ENCODE data around the gene METTL22. TPM values are rescaled to one million over a fixed set of nuclear protein-coding genes. Genes with fewer than 3 reads are reported as not detected.

The METTL22 gene
- total and polyA plus RNA-seq, 10 of the 15 experiments (the other 5 are each of a cell fraction or from before 2014, with no cell fraction given): 6.4 to 34.7 (median 18.8) TPM

DNA sequence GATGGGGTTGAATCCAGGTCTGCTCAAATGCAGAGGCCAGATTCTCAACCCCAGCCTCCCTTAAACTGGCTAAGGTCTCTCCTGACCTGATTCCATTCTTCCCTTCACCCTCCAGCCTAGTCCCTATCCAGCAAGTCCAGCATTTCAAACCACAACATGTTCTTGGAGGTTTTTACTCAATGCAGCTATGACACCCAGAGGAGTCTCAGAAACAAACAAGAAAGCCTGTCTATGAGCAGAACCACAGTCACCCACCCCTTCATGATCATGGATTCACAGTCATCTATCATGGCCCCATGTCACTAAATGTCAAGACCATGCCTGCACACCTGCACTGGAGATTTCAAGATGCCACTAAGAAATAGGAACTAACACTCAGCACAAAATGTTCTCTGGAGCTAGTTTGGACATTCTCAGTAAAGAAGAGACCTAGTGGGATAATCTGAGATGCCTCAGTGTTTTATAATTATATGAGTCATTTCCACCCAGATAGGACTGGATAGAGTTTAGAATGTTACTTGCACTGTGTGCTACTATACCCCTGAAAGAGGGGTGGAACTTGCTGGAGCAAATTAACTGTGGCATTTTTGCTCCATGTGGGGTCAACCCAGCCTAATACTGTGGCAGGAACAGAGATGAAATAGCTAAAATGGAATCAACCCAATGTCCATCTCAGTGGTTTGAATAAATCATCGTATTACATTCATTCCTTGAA is 9.5 kb upstream of the METTL22 start:
- intact Hi-C loops (cut with micrococcal nuclease; ENCODE audit: unreplicated experiment): no loop called here
- Histone ChIP-seq H3K79me2 (ENCODE audit: control insufficient read depth, insufficient read depth, low read length) (no peaks in the 10 kb centered on the region), H3K4me3 (no peak overlapping the region), H3K27ac (ENCODE audit: control insufficient read depth, insufficient read depth) (no peak overlapping the region), H3K9ac (ENCODE audit: control insufficient read depth, insufficient read depth, low read length) (no peak overlapping the region), H3K4me2 (ENCODE audit: control insufficient read depth, insufficient read depth) (no peak overlapping the region), H2AFZ (ENCODE audit: control insufficient read depth, low read depth, low read length) (no peak overlapping the region), H3K36me3 (ENCODE audit: control insufficient read depth in 2 of 2, insufficient read depth in 2 of 2, low read length in 1 of 2) (no peaks in the 10 kb centered on the region), H4K20me1 (ENCODE audit: control insufficient read depth, insufficient read depth) (no peaks in the 10 kb centered on the region), H3K9me3 (replicated peaks; ENCODE audit: control insufficient read depth, insufficient read depth, low read length) (no peaks in the 10 kb centered on the region), H3K4me1 (ENCODE audit: control insufficient read depth, insufficient read depth, low read length) (no peaks in the 10 kb centered on the region), H3K27me3 (replicated peaks in 1 of 2; ENCODE audit: control insufficient read depth in 2 of 2, insufficient read depth in 2 of 2, low read length in 1 of 2) (no peaks in the 10 kb centered on the region; a peak in 1 of 4 replicates)
- ATAC-seq: no peak
- ChIA-PET CTCF (interaction anchor here (0.7 kb wide), 1 partner anchor 49 kb away, joined by 3 read pairs; no protein-coding TSS in a partner anchor), SMC1A (ENCODE audit: uncharacterized antibody, unreplicated experiment) (no interaction called here), POLR2A (interaction anchor here (0.5 kb wide), 1 partner anchor 378 kb away, joined by 3 read pairs; no protein-coding TSS in a partner anchor), RAD21 (ENCODE audit: unreplicated experiment) (no interaction called here)
- no peak for DNase-seq (ENCODE audit: low read depth, low spot score)
- no peak for FAIRE-seq
- TF ChIP-seq SIN3A (IDR thresholded peaks at IDR 0.05; ENCODE audit: low read depth, low read length) (no peak), FOXM1 (IDR thresholded peaks at IDR 0.05; ENCODE audit: low read depth, low read length) (no peak), WRNIP1 (IDR thresholded peaks at IDR 0.05; ENCODE audit: borderline replicate concordance, low read depth, low read length) (no peak), RAD51 (IDR thresholded peaks at IDR 0.05) (no peak), ZBED1 (IDR thresholded peaks at IDR 0.05; ENCODE audit: borderline replicate concordance) (no peak), ASH2L (IDR thresholded peaks at IDR 0.05; ENCODE audit: borderline replicate concordance, low read depth) (no peak), ETV6 (conservative IDR thresholded peaks at IDR 0.05 in 1 of 2, IDR thresholded peaks at IDR 0.05 in 1 of 2; ENCODE audit: borderline replicate concordance in 1 of 2, low read depth in 1 of 2) (no peak), SPI1 (IDR thresholded peaks at IDR 0.05; ENCODE audit: borderline replicate concordance, insufficient read depth, low read depth, low read length) (no peak), SREBF2 (IDR thresholded peaks at IDR 0.05; ENCODE audit: low read length) (no peak), SUPT20H (IDR thresholded peaks at IDR 0.05; ENCODE audit: borderline replicate concordance, control insufficient read depth, low read depth, low read length) (no peak)
- TF ChIP-seq, protein P1, sequence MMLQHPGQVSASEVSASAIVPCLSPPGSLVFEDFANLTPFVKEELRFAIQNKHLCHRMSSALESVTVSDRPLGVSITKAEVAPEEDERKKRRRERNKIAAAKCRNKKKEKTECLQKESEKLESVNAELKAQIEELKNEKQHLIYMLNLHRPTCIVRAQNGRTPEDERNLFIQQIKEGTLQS (IDR thresholded peaks at IDR 0.05; ENCODE audit: borderline replicate concordance, extremely low read depth, low read depth, low read length): no peak
- TF ChIP-seq, protein P2, sequence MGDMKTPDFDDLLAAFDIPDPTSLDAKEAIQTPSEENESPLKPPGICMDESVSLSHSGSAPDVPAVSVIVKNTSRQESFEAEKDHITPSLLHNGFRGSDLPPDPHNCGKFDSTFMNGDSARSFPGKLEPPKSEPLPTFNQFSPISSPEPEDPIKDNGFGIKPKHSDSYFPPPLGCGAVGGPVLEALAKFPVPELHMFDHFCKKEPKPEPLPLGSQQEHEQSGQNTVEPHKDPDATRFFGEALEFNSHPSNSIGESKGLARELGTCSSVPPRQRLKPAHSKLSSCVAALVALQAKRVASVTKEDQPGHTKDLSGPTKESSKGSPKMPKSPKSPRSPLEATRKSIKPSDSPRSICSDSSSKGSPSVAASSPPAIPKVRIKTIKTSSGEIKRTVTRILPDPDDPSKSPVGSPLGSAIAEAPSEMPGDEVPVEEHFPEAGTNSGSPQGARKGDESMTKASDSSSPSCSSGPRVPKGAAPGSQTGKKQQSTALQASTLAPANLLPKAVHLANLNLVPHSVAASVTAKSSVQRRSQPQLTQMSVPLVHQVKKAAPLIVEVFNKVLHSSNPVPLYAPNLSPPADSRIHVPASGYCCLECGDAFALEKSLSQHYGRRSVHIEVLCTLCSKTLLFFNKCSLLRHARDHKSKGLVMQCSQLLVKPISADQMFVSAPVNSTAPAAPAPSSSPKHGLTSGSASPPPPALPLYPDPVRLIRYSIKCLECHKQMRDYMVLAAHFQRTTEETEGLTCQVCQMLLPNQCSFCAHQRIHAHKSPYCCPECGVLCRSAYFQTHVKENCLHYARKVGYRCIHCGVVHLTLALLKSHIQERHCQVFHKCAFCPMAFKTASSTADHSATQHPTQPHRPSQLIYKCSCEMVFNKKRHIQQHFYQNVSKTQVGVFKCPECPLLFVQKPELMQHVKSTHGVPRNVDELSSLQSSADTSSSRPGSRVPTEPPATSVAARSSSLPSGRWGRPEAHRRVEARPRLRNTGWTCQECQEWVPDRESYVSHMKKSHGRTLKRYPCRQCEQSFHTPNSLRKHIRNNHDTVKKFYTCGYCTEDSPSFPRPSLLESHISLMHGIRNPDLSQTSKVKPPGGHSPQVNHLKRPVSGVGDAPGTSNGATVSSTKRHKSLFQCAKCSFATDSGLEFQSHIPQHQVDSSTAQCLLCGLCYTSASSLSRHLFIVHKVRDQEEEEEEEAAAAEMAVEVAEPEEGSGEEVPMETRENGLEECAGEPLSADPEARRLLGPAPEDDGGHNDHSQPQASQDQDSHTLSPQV (IDR thresholded peaks at IDR 0.05): no peak
- TF ChIP-seq, protein P3, sequence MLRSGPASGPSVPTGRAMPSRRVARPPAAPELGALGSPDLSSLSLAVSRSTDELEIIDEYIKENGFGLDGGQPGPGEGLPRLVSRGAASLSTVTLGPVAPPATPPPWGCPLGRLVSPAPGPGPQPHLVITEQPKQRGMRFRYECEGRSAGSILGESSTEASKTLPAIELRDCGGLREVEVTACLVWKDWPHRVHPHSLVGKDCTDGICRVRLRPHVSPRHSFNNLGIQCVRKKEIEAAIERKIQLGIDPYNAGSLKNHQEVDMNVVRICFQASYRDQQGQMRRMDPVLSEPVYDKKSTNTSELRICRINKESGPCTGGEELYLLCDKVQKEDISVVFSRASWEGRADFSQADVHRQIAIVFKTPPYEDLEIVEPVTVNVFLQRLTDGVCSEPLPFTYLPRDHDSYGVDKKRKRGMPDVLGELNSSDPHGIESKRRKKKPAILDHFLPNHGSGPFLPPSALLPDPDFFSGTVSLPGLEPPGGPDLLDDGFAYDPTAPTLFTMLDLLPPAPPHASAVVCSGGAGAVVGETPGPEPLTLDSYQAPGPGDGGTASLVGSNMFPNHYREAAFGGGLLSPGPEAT (IDR thresholded peaks at IDR 0.05; ENCODE audit: low read depth): no peak
- 94% methylated on average over 1 of the region's 1 CpG for WGBS (ENCODE audit: insufficient coverage, insufficient replicate concordance, low lambda C conversion rate, missing lambda C conversion rate)
- BruUV-seq (replicated peaks): no TSS peak
- in situ Hi-C loops (cut with MboI): no loop called here

Measured in GM12878 (cell line).